ENCODE measurements around the gene ADAMTS15.

Gene ADAMTS15

DNA sequence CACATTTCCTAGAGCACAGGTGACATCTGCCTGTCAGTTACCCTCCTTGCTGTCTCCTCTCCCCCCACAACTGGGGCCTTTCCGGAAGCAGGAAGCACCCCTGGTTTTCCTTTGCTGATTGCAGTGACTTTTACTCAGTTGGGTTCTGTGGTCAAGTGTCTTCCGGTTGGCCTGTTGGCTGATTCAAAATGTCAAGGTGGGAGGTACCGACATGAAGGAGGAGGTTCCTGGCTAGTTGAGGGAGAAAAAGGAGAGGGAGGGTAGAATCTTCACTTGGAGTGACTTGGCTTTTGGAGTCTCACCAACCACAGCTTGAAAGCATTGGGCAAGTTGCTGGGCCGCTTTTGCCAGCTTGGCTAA is 9.3 kb upstream of the ADAMTS15 start:
- H3K4me1 ChIP-seq (ENCODE audit: insufficient read depth, poor library complexity, severe bottlenecking), result peaks cover 4% of the 10 kb centered on the region
- H3K27ac ChIP-seq (ENCODE audit: poor library complexity, severe bottlenecking), result no peak overlapping the region
- H3K9me3 ChIP-seq (ENCODE audit: severe bottlenecking), result no peaks in the 10 kb centered on the region
- H3K27me3 ChIP-seq (ENCODE audit: insufficient read depth, poor library complexity, severe bottlenecking), result no peaks in the 10 kb centered on the region
- TF ChIP-seq, protein P1, sequence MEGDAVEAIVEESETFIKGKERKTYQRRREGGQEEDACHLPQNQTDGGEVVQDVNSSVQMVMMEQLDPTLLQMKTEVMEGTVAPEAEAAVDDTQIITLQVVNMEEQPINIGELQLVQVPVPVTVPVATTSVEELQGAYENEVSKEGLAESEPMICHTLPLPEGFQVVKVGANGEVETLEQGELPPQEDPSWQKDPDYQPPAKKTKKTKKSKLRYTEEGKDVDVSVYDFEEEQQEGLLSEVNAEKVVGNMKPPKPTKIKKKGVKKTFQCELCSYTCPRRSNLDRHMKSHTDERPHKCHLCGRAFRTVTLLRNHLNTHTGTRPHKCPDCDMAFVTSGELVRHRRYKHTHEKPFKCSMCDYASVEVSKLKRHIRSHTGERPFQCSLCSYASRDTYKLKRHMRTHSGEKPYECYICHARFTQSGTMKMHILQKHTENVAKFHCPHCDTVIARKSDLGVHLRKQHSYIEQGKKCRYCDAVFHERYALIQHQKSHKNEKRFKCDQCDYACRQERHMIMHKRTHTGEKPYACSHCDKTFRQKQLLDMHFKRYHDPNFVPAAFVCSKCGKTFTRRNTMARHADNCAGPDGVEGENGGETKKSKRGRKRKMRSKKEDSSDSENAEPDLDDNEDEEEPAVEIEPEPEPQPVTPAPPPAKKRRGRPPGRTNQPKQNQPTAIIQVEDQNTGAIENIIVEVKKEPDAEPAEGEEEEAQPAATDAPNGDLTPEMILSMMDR (IDR thresholded peaks at IDR 0.05; ENCODE audit: poor library complexity, severe bottlenecking), result no peak
- H3K36me3 ChIP-seq (ENCODE audit: low read depth), result no peaks in the 10 kb centered on the region
- DNase-seq (ENCODE audit: low spot score), result no peak
- H3K4me3 ChIP-seq (ENCODE audit: severe bottlenecking), result no peak overlapping the region
- ATAC-seq (ENCODE audit: low read depth), result no peak

DNA sequence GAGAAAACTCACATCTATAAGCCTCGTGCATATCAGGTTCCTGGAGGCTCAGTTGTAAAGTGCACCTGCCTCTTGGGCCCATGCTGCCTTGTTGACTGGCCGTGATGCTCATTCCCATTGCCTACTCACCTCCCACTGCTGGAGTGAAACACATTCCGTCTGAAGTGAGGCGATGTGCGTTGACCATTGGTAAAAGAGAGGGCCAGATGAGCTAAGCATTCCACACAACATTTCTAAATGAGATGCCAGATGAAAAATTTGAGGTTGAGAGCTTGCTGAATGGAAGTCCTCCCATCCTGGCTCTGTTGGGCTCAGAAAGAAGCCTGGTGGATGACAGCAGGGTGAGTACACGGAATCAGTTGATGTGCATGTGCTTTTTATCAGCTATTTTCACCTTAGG is 8.6 kb upstream of the ADAMTS15 start:
- Histone ChIP-seq H3K4me3 (ENCODE audit: severe bottlenecking) (no peak overlapping the region), H3K36me3 (ENCODE audit: low read depth) (no peaks in the 10 kb centered on the region), H3K27me3 (ENCODE audit: insufficient read depth, poor library complexity, severe bottlenecking) (no peaks in the 10 kb centered on the region), H3K4me1 (ENCODE audit: insufficient read depth, poor library complexity, severe bottlenecking) (peaks cover 4% of the 10 kb centered on the region), H3K27ac (ENCODE audit: poor library complexity, severe bottlenecking) (no peak overlapping the region), H3K9me3 (ENCODE audit: severe bottlenecking) (no peaks in the 10 kb centered on the region)
- TF ChIP-seq, protein P1 (IDR thresholded peaks at IDR 0.05; ENCODE audit: poor library complexity, severe bottlenecking), result no peak
- no peak for ATAC-seq (ENCODE audit: low read depth)
- no peak for DNase-seq (ENCODE audit: low spot score)

DNA sequence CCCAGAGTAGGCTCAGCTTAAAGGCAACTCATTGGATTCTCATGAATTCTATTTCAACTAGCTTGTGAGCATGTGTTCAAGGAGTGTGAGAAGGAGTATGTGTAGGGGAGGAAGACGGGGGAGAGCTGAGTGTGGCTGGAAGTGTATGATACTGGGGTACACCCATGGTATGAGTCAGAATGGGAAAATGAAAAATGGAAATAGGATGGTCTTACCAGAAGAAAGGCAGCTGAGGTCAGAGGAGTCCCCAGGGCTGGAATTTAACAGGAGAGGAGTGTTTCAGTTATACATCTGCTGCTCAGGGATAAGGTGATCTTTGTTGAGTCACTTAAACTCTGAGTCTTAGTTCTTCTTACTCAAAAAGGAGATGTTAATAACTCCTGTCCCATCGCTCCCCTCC is 6.7 kb upstream of the ADAMTS15 start:
- Histone ChIP-seq H3K4me1 (ENCODE audit: insufficient read depth, poor library complexity, severe bottlenecking) (no peaks in the 10 kb centered on the region), H3K4me3 (ENCODE audit: severe bottlenecking) (no peak overlapping the region), H3K27me3 (ENCODE audit: insufficient read depth, poor library complexity, severe bottlenecking) (no peaks in the 10 kb centered on the region), H3K9me3 (ENCODE audit: severe bottlenecking) (no peaks in the 10 kb centered on the region), H3K36me3 (ENCODE audit: low read depth) (no peaks in the 10 kb centered on the region), H3K27ac (ENCODE audit: poor library complexity, severe bottlenecking) (no peak overlapping the region)
- TF ChIP-seq, protein P1 (IDR thresholded peaks at IDR 0.05; ENCODE audit: poor library complexity, severe bottlenecking), result no peak
- no peak for DNase-seq (ENCODE audit: low spot score)
- ATAC-seq (ENCODE audit: low read depth), result no peak

DNA sequence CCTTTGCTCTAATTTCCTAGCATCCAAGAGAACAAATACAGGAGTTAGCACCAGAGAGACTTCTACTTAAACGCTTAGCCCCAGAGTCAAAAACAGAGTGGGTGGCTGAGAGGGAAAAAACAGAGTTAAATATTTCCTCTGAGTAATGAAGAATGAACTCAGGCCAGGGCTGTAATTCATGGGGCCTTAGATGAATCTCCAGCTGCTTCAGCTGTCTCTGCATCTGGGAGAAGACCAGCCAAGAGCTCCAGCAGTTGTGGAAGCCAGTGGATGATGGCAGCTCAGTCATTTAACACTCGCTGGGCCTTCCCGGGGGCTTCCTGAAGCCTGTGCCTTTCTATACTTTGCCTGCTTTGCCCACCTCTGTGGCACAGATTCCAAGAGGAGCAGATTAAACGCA is 5.7 kb upstream of the ADAMTS15 start:
- TF ChIP-seq, protein P1 (IDR thresholded peaks at IDR 0.05; ENCODE audit: poor library complexity, severe bottlenecking), result no peak
- no peak for DNase-seq (ENCODE audit: low spot score)
- Histone ChIP-seq H3K27ac (ENCODE audit: poor library complexity, severe bottlenecking) (no peak overlapping the region), H3K9me3 (ENCODE audit: severe bottlenecking) (no peaks in the 10 kb centered on the region), H3K4me3 (ENCODE audit: severe bottlenecking) (no peak overlapping the region), H3K4me1 (ENCODE audit: insufficient read depth, poor library complexity, severe bottlenecking) (no peaks in the 10 kb centered on the region), H3K36me3 (ENCODE audit: low read depth) (no peaks in the 10 kb centered on the region), H3K27me3 (ENCODE audit: insufficient read depth, poor library complexity, severe bottlenecking) (no peaks in the 10 kb centered on the region)
- no peak for ATAC-seq (ENCODE audit: low read depth)

DNA sequence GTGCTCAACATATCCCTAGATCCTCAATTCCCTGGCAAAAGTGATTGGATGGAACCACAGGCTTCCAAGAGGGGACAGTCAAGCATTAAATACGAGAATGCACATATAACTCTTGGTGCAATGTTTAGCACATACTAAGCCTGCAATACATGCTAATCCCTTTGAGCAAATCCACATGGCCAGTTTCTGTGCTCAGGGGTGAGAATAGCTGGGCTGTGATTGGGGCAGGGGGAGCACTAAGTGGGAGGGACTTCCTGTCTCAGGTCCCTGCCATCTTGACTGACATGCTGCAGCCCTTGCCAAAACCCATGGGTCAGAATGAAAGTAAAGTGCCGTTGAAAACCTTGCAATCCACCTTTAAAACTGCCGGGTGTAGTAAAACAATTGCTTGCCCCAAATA is 2.7 kb upstream of the ADAMTS15 start:
- DNase-seq (ENCODE audit: low spot score) (no peak), ATAC-seq (ENCODE audit: low read depth) (no peak)
- H3K4me1 ChIP-seq (ENCODE audit: insufficient read depth, poor library complexity, severe bottlenecking), result no peaks in the 10 kb centered on the region
- no peak overlapping the region for H3K4me3 ChIP-seq (ENCODE audit: severe bottlenecking)
- H3K27ac ChIP-seq (ENCODE audit: poor library complexity, severe bottlenecking), result no peak overlapping the region
- no peaks in the 10 kb centered on the region for H3K9me3 ChIP-seq (ENCODE audit: severe bottlenecking)
- TF ChIP-seq, protein P1 (IDR thresholded peaks at IDR 0.05; ENCODE audit: poor library complexity, severe bottlenecking), result no peak
- H3K36me3 ChIP-seq (ENCODE audit: low read depth), result no peaks in the 10 kb centered on the region
- peaks cover 4% of the 10 kb centered on the region for H3K27me3 ChIP-seq (ENCODE audit: insufficient read depth, poor library complexity, severe bottlenecking)

All from RWPE2 (cell line).